Dedifferentiated amniotic fluid mesenchymal stem cell (primary cell): ENCODE results near the gene PTPN4.

Source experiments
- DNase-seq: peaks from one replicate; pipeline ENCODE4 v3.0.0-alpha.2; 2016; ENCODE audit errors: extremely low spot score

PTPN4 gene

DNA sequence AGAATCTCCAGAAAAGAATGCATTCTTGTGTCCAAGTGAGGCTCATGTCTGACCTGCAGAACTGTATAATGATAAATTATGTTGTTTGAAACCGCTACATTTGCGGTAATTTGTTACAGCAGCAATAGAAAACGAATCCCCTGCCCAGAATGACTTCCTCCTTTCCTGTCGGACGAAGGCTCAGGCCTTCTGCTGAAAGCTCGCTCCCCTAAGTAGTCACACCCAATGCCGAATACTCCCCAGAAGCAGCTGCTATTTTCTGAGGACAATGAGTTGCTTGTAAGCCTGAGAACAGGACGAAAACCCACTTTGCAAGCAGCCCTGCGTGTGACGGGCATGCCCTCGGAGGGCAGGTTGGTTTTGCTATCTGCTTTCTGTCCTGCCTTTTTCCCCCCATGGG is 27.7 kb upstream of the PTPN4 start:
- no peak for DNase-seq

DNA sequence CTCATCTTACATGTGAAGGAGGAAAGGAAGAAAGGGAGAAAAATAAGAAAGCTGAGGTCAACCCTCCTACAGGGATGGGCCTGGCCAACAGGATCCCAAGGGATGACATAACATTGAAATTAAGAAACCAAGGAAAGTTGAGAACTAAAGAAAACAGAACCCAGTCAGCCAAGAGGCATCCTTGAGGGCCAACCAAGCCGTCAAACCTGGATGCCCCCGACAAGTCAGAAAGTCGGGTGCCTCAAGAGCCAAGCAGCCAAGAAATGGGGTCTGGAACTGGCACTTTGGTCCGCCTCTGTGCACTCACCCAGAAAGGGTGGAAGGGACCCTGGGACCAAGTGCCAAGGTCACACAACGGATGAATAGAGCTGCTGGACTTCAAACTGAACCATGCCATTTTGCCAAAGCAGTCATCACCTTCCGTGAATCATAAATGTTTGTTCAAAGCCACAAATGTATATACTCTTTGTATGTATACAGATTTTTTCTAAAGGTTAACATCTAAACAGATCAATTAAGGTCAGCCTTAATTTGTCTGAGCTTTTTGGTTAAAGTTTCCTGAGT is 27.0 kb upstream of the PTPN4 start:
- no peak for DNase-seq

DNA sequence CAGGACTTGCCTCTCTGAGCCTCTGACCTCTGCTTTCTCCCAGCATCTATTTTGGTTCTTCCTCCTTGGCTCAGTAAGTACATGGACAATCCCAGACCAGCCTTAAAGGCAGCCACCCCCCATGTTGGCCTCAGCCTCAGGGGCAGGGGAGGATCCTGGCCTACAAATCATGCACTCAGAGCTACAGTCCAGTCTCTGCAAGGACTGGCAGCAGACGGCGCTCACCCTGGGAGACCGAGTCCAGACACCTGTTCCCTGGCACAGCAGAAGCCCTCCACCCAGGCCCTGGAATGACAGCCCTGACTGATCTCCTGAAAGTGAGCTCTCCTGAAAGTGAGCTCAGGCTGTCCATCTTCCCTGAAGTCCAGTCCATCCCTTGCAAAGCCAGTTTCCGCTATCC is 25.7 kb upstream of the PTPN4 start:
- no peak for DNase-seq

DNA sequence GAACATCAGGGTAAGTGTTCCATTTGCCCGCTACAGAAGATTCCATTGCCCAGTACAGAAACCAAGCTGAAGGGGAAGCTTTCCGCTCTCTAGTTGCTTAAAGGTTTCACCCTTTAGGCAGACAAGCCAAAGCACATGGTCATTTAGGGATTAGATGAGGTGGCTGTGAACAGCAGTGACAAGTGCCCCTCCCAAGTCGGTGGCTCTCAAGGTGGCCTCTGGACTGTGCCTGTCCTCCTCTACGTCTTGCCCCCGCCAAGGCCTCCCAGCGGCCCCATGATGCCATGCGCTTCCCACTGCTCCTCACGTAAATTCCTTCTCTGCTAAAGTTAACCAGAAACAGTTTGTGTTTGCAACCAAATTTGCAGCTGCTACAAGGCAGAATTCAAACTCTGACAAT is 24.2 kb upstream of the PTPN4 start:
- DNase-seq: no peak

DNA sequence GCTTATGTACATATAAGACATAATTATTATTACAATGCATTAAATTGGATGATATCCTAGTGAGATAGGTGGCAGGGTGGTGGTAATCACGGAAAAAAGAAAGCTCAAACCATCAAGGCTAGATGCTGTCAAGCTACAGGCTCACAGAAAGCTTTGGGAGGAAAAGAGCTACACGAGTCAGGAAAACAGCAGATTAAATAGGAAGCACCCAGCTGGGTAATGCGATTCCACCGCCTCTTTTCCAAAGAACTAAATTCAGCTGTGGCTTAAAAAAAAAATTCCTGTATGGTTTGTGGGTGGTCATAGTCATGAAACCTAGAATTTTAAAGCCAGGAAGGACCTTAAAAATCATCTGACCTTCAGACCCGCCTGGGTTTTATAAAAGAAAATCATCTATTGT is 23.7 kb upstream of the PTPN4 start:
- DNase-seq: no peak

DNA sequence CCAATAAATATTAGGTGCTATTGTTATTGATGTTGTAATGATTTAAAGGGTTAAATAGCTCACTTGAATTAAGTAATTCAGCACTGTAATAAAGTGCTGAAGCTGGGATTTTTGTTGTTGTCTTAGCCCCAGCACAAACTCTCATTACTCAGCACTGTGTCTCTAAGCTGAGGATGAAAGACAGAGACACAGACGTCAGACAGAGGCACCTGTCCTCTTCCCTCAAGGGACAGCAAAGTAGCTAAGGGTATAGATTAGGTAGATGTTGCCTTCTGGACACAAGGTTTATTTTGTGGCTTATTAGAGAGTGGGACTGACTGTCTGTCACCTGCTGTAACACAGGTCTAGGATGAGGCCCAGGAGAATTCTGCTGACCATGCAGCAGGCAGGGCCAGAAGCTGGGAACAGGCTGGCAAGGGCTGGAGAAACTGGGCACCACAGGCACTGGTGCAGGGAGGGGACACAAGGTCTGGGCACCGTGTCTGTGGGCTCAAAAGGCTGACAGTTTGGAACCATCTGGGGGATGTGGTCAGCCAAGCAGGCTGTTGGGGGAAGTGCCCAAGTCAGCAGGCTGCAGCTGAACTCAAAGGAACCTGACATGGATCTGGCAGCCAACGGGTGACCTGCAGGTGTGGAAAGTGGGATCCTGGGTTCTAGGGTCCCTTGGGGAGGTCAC is 20.0 kb upstream of the PTPN4 start:
- DNase-seq: no peak

DNA sequence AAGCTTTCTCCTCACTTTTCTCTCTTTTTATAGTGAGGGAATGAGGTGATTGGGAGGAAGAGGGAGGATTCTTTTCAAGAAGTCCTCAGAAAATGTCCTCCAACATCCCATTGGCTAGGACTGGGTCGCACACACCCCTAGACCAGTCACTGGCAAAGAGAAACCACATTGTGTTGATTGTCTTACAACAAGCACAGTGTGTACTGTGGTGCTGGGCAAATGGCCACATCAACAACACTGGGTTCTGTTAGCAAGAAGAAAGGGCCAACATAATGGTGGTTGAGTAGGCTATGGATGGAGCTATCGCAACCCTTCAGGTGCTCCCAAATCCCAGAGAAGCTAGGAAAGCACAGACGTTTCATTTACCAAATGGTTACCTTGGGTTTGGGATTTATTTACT is 18.7 kb upstream of the PTPN4 start:
- DNase-seq: no peak

DNA sequence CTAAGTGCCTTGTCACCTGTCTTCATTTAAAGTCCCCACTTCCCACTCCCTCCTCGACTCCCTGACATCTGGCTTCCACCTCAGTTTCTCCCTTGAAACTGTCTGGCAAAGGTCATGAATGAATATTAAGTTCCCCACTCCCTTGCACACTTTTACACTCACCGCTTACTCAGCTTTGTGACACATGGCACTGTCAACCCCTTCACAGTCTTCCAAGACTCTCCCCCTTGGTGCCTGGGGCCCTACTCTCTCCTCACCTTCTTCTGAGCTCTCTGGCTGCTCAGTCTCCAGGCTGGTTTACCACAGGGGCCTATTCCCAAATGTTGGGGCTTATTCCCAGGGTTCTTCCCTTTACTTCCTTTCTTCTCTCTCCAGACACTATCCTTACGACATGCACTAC is 17.9 kb upstream of the PTPN4 start:
- DNase-seq: no peak

DNA sequence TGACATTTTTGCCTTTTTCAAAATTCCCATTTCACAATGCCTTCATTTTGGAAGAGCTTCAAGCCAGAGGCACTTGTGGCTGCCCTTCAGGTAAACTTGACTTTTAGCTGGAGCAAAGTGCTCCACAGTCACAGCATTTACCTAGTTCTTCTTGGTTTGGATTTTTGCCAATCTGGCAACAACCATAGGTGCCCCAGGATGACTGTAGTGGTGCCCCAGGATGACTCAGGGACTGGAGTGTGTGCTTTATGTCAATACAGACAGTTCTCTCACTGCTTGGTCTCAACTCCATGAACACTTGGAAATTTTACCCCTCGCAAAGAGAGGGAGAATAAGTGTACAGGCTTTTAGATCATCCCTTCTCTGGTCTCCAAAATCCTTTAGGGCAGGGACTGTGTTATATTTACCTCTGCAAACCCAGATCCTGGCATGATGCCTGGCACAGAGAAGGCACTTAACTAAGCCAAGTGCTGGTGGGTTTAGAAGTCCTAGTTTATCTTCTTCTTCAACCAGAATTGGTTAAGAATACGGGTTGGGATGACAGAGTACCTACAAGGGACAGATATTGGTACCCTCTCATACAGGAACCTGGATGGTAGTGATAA is 15.3 kb upstream of the PTPN4 start:
- DNase-seq: no peak

DNA sequence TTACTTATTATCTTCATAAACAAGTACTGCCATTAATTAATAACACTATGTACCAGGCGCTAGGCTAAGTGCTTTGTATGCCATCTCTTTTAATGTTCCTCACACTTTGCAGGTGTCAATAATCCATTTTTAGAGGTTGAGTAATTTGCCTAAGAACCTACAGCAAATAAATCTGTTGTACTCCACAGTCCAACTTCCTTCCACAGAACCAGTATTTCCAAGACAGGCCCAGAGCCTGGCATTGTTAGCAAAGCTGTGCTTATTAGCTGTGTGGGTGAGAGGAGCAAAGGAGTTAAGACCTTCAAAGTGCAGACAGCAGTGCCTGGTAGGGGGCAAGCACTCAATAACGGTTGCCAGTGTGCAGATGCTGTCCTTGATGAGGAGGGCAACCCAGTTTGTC is 14.2 kb upstream of the PTPN4 start:
- DNase-seq: no peak

DNA sequence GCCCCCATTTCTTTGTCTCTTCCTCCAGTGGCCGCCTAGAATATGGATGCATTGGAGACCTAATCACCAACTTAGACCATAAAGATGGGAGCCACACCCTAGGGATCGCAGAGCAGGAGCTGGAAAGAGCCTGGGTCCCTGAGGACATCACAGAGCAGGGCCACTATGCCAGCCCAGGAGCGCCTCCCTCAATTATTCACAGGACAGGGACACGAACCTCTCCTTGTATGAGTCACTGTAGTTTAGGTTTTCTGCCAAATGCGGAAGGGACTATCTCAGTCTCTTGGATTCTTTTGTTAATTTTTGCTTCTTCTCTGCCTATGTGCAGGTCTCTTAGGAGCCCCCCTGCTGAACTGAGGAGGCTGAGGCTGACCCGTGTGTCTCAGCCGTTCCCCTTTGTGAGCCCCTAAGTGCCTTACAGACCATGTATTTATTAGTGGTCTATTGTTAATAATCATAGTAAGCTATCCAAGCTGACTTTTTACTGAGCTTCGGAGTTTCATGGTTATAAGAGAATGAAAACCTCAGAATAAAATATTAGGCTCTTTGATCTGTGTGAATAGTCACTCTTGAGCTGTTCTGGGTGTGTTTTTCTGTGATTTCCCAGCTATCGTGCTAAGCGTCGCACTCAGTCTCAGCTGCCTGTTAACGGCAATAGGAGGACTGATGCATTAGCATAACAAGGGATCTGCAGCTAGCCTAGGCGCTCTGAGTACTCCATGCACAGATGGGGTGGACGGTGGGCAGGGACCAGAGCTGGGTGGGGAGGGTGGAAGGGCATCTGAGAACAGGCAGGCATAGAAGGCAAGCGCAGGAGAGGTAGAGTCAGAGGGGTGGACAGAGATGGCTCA is 12.7 kb upstream of the PTPN4 start:
- DNase-seq: no peak

DNA sequence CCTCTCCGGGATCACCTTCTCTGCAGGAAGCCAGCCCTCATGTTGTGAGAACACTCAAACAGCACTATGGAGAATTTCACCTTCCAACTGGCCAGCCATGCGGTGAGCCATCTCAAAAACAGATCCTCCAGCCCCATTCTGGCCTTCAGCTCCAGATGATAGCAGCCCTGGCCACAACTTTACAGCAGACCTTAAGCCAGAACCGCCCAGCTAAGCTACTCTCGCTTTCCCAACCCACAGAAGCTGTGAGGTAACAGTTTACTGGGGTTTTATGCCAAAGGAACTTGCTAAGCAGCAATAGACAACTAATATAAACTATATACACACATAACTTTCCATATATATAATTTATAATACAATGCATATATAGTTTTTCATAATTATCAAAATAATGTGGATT is 11.6 kb upstream of the PTPN4 start:
- no peak for DNase-seq

DNA sequence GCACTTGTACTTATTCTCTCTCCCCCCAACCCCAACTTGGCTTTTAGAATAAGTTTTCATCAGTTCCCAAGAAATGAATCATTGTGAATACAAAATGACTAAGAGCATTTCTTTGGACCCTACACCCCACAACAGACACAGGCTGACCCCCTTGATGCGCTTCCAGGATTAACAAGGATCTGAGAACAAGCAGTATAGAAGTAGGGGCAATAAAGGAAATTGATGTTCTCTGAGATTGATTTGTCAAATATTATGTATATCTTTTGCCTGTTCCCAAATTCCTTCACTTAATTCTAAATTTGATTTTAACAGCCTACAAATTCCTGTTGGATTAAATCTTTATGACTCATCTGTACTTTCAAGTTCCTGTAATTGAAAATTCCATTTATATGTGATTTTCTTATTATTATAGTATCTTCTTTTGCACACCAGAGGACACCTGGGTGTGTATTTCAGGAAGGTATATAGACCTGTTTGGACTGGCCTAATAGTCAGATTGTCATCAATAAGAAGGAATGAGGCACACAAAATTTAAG is 10.2 kb upstream of the PTPN4 start:
- no peak for DNase-seq

DNA sequence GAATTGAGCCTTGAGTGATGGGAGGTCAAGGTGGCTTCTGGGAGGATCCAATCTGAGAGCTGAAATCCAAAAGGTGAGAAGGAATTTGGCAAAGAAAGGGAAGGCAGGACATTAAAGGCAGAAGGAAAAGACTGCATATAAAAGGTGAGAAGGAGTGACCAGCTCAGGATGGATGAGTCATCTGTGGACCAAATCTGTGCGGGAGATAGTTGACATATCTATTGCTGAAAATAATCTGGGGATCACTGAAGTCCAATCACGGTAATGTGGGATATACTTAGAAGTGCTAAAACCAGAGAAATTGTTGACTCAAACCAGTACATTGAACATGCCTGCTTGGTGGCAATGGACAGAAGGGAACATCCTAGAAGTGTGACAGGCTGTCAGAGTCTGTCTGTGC is 8.0 kb upstream of the PTPN4 start:
- no peak for DNase-seq

DNA sequence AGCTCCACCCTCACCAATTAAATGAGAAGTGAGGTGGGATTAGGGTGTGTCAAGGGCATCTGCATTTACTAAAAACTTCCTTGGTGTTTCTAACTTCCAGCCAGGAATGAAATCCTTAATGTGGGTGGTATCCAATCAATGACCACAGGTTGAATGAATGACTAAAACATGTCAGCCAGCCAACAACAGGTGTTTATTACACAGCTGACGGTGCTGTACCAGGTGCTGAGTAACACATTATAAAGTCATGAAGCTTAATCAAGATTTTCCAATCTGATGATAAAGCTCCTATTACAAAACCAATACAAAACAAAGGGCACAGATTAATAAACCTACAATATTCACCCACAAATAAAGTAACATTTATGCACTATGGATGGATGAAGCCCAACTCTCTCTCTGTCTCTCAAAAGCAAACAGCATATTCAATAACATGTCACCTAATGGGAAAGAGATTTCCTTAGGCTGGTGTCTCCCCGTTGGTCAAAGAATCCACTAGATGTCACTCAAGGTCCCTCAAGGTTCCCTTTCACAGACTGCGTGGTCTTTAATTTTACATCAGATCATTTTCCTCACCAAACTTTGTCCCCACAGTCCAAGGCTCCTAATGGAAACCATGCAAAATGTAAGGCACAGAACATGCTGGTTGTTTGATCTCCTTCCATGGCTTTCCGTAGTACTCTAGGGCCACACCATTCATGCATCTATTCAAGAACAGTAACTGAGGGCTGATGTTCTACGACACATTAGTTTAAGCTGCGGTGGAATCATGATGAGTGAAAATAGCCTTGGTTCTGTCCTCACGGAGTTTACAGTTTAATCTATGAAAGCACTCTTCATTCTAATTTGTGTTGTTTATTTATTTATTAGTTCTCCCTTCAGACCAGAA is 6.4 kb upstream of the PTPN4 start:
- DNase-seq: peak; percentile 26

DNA sequence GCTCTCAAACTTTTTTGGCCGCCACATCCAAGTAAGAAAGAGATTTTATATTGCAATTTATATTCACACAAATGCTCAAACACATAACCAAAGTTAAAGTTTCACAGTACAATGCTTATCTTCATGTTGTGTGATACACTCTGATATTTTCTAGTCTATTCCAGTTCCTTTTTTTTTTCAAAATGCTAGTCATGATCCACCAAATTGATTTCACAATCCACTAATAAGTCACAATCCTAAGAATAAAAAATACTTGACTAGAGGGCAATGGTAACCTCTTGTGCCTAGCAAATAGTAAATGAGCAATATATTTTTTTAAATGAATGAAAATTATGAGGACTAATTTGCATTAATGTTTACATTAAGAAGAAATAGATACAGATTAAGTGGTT is 5.8 kb upstream of the PTPN4 start:
- no peak for DNase-seq

DNA sequence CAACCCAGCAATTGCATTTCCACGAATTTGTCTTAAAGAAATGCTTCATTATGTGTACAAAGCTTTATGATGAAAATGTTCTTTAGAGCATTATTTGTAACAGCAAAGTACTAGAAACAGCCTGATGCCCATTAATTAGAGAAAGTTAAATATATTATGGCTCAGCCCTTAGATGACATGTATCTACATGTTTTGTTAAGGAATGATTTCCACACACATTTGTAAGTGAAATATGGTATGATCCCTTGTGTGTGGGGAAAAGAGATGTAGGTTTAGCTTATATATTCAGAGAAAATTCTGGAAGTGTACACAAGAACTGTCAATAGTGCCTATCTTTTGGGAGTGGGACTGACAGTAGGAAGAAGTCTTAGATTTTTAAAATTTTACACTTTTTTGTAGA is 3.8 kb upstream of the PTPN4 start:
- no peak for DNase-seq

DNA sequence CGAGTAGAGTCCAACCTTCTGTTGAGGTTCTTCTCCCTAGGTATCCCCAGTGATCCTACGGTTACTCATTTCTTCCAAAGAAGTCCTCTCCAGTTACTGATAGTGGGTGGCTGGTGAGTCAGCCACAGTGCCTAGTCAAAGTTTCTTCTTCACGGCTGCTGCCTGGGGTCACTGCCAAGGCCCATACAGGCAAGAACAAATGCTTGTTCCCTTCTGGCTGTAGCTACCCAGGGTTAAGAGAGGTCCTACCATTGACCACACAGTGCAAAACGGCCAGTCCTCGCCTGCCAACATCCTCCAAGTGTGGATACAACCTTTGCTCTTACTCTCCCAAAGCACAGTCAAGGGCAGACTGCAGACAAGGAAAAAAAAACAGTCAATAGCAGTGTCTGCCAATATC is 2.9 kb upstream of the PTPN4 start:
- DNase-seq: peak; percentile 39

DNA sequence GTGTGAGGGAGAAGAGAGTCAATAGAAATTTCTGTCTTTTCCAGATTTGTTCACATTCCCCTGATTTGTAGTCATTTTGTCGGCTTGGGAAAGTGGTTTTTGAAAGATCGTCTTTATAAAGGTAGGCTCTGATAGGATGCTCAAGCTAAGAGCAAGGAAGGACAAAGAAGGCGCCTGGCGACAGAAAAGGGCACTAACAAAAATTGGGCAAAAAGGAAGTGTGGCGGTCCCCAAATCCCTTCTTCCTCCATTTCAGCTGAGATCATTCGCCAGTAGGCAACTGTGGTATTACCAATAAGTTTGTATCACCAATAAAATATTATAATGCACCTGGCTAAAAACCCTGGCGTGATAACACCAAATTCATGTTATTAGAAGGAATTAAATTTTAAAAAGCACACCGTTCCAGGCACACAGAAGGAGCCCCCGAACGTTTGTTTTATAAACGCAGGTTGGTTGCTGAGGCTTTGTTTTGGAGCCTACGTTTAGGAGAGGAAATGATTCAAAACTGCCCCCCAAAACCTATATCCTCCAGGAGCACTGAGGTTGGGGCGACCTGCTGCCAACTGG is 756 bp upstream of the PTPN4 start:
- DNase-seq: no peak

DNA sequence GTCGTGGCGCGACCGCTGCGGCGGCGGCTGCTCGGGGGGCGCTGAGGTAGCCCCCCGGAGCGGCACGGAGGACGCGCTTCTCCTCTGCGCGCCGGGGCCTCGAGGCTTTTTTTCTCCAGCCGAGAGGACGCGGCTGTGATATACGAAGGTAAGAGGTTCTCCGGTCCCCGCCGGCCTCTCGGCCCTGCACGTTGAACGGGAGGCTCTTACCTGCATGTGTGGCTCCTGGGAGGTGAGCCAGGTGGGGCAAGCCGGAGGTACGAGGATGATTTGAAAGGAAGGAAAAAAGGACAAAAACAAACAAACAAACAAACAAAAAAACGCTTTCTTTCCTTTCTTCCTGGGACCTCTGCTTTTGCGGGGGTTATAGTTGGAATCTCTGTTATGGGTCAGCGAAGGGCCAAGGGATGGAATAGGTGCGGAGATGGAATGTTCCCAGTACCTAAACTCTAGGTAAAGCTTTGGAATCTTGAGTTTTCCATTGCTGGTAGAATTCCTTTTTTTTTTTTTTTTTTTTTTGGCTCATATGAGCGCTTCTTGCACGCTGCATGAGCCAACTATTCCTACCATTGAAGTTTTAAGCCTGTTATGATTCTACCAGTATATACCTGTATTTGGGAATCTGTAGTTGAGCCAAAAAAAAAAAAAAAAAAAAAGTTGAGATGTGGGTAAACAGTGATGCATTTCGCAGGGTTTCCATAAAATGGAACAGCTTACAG is 674 bp downstream of the PTPN4 start:
- DNase-seq: no peak

DNA sequence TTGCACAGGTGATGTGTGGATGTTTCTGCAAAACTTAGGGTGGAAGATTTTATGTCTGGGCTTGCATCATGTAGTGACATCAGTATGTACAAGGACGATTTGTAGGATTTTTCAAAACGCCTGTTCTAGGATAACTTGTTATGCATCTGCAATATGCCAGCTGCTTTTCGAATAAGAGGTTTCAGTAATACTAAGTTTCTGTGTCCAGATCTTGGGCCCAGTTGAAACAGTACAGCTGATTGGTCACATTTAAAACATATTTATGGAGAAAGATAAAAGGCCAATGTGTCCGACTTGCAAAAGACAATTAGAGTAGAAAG is 1.2 kb downstream of the PTPN4 start:
- DNase-seq: peak; percentile 64
